ENCODE results near the gene GRIA4. TPM values are rescaled to one million over a fixed set of nuclear protein-coding genes. Genes with fewer than 3 reads are reported as not detected.

The GRIA4 gene
- total RNA-seq, 2 donors from 2014 or later, result 1.2 TPM; not detected in 1

- no peaks in the 10 kb centered on the region for H3K36me3 ChIP-seq
- DNase-seq (ENCODE audit: low spot score) (no peak), ATAC-seq (ENCODE audit: insufficient number of reproducible peaks, low FRiP score, low read depth) (no peak)
- no peak overlapping the region for H3K4me3 ChIP-seq
- TF ChIP-seq, protein P1, sequence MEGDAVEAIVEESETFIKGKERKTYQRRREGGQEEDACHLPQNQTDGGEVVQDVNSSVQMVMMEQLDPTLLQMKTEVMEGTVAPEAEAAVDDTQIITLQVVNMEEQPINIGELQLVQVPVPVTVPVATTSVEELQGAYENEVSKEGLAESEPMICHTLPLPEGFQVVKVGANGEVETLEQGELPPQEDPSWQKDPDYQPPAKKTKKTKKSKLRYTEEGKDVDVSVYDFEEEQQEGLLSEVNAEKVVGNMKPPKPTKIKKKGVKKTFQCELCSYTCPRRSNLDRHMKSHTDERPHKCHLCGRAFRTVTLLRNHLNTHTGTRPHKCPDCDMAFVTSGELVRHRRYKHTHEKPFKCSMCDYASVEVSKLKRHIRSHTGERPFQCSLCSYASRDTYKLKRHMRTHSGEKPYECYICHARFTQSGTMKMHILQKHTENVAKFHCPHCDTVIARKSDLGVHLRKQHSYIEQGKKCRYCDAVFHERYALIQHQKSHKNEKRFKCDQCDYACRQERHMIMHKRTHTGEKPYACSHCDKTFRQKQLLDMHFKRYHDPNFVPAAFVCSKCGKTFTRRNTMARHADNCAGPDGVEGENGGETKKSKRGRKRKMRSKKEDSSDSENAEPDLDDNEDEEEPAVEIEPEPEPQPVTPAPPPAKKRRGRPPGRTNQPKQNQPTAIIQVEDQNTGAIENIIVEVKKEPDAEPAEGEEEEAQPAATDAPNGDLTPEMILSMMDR (IDR thresholded peaks at IDR 0.05), result no peak
- no peak overlapping the region for H3K27ac ChIP-seq
- no peaks in the 10 kb centered on the region for H3K27me3 ChIP-seq (replicated peaks; ENCODE audit: insufficient read depth)
- H3K4me1 ChIP-seq (ENCODE audit: control insufficient read depth in 1 of 2, low read depth in 2 of 2), result no peaks in the 10 kb centered on the region
- no peaks in the 10 kb centered on the region for H3K9me3 ChIP-seq
Observed at GRCh38 chr11:105603156-105603555, 6.7 kb upstream of the GRIA4 start.

GRCh38 chr11:105609341-105609781 lies 512 bp upstream of the GRIA4 start:
- no peaks in the 10 kb centered on the region for H3K36me3 ChIP-seq
- peaks cover 9 to 18% of the 10 kb centered on the region in 2 donors for H3K4me1 ChIP-seq (ENCODE audit: control insufficient read depth in 1 of 2, low read depth in 2 of 2)
- no peaks in the 10 kb centered on the region for H3K9me3 ChIP-seq
- H3K27ac ChIP-seq, result no peak overlapping the region
- H3K4me3 ChIP-seq, result peak overlapping the region; percentile 67
- TF ChIP-seq, protein P1 (IDR thresholded peaks at IDR 0.05), result no peak
- no peaks in the 10 kb centered on the region for H3K27me3 ChIP-seq (replicated peaks; ENCODE audit: insufficient read depth)
- no peak for DNase-seq (ENCODE audit: low spot score)
- no peak for ATAC-seq (ENCODE audit: insufficient number of reproducible peaks, low FRiP score, low read depth)

GRCh38 chr11:105610871-105611571 lies 1.1 kb downstream of the GRIA4 start:
- Histone ChIP-seq H3K27me3 (replicated peaks; ENCODE audit: insufficient read depth) (no peaks in the 10 kb centered on the region), H3K4me3 (peak overlapping the region; percentile 67), H3K4me1 (ENCODE audit: control insufficient read depth in 1 of 2, low read depth in 2 of 2) (peaks cover 9 to 18% of the 10 kb centered on the region in 2 donors), H3K27ac (no peak overlapping the region), H3K9me3 (no peaks in the 10 kb centered on the region), H3K36me3 (no peaks in the 10 kb centered on the region)
- TF ChIP-seq, protein P1 (IDR thresholded peaks at IDR 0.05), result no peak
- no peak for DNase-seq (ENCODE audit: low spot score)
- no peak for ATAC-seq (ENCODE audit: insufficient number of reproducible peaks, low FRiP score, low read depth)

DNA sequence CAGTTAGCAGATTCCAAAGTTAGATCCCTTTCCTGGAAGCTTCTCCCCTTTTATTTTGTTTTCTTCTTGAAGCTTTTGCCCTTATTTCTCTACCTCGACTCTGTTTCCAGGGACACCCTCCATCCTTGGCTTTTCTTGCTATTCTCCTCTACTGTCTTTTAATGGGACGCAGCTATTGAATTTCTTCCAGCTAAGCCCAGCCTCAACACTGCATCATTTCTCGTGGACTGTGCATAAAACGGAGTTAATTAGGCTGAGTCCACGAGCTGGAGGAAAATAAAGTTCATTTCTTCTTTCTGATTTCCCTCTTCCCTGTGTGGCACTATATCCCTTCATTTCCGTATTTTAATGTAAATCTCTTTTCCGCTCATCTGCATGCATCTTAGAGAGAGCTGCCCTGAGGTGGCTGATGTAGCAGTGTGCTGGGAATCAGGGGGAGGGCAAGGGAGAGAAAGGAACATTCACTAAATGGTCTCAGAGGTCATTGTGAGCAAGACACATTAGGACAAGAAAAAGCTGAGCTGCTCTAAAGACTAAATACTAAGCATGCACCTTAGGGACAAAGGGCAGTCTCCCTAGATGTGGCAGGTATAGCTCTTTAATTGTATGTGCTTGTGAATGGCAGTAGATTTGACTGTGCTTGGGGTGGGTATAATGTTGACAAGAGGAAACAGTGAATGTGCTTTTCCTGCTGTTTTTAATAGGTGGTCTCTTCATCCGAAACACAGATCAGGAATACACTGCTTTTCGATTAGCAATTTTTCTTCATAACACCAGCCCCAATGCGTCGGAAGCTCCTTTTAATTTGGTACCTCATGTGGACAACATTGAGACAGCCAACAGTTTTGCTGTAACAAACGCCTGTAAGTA lies 1.9 kb downstream of the GRIA4 start:
- DNase-seq (ENCODE audit: low spot score), result no peak
- Histone ChIP-seq H3K9me3 (no peaks in the 10 kb centered on the region), H3K27ac (no peak overlapping the region), H3K36me3 (no peaks in the 10 kb centered on the region), H3K4me3 (peak overlapping the region; percentile 67), H3K27me3 (replicated peaks; ENCODE audit: insufficient read depth) (no peaks in the 10 kb centered on the region), H3K4me1 (ENCODE audit: control insufficient read depth in 1 of 2, low read depth in 2 of 2) (peaks cover 9 to 18% of the 10 kb centered on the region in 2 donors)
- TF ChIP-seq, protein P1 (IDR thresholded peaks at IDR 0.05), result no peak
- no peak for ATAC-seq (ENCODE audit: insufficient number of reproducible peaks, low FRiP score, low read depth)

GRCh38 chr11:105612771-105613170 lies 2.9 kb downstream of the GRIA4 start:
- DNase-seq (ENCODE audit: low spot score), result no peak
- peaks cover 9 to 18% of the 10 kb centered on the region in 2 donors for H3K4me1 ChIP-seq (ENCODE audit: control insufficient read depth in 1 of 2, low read depth in 2 of 2)
- no peak overlapping the region for H3K4me3 ChIP-seq
- ATAC-seq (ENCODE audit: insufficient number of reproducible peaks, low FRiP score, low read depth), result no peak
- no peak overlapping the region for H3K27ac ChIP-seq
- TF ChIP-seq, protein P1 (IDR thresholded peaks at IDR 0.05), result no peak
- no peaks in the 10 kb centered on the region for H3K9me3 ChIP-seq
- H3K36me3 ChIP-seq, result no peaks in the 10 kb centered on the region
- H3K27me3 ChIP-seq (replicated peaks; ENCODE audit: insufficient read depth), result no peaks in the 10 kb centered on the region
